T-helper 17 cell (primary cell): Measurements from ENCODE around the gene ABLIM2. TPM values are rescaled to one million over a fixed set of nuclear protein-coding genes. Genes with fewer than 3 reads are reported as not detected.

Experiments used
- ATAC-seq: fragments of 150-1000 bp; cut with Tn5 transposase; 2 replicates; pipeline ENCODE4 v1.10.0; 2021; ENCODE audit warnings: mild to moderate bottlenecking, moderate library complexity
- DNase-seq, 3 donors: peaks; one replicate each; pipeline versions ENCODE4 v3.0.0 to v3.0.0-alpha.2; 2020 to 2021
- H3K9me3 ChIP-seq: one replicate; pipeline ENCODE4 v1.7.0; 2013; ENCODE audit warnings: low read length, mild to moderate bottlenecking; ENCODE audit not compliant: control insufficient read depth, poor library complexity, severe bottlenecking
- H3K27ac Mint-ChIP-seq: one replicate; pipeline ENCODE4 v1.8.0; 2022; ENCODE audit warnings: mild to moderate bottlenecking, moderate library complexity, mixed read lengths
- H3K27me3 Mint-ChIP-seq: one replicate; pipeline ENCODE4 v1.8.0; 2022; ENCODE audit warnings: mixed read lengths
- H3K36me3 Mint-ChIP-seq: one replicate; pipeline ENCODE4 v1.8.0; 2022; ENCODE audit warnings: low read depth, mixed read lengths
- H3K4me1 Mint-ChIP-seq: one replicate; pipeline ENCODE4 v1.8.0; 2022; ENCODE audit warnings: mild to moderate bottlenecking, mixed read lengths
- H3K4me3 Mint-ChIP-seq: one replicate; pipeline ENCODE4 v1.8.0; 2022; ENCODE audit warnings: mild to moderate bottlenecking, moderate library complexity, mixed read lengths
- total RNA-seq, 4 donors: library from RNA in 2 of 4; stranded (reverse) in 2 of 4; gene quantifications; one replicate each; pipeline ENCODE4 v1.2.3 and lab custom pipeline; 2022 to 2026

The ABLIM2 gene
- total RNA-seq, 2 donors from 2014 or later = 4.1 to 4.3 TPM

DNA sequence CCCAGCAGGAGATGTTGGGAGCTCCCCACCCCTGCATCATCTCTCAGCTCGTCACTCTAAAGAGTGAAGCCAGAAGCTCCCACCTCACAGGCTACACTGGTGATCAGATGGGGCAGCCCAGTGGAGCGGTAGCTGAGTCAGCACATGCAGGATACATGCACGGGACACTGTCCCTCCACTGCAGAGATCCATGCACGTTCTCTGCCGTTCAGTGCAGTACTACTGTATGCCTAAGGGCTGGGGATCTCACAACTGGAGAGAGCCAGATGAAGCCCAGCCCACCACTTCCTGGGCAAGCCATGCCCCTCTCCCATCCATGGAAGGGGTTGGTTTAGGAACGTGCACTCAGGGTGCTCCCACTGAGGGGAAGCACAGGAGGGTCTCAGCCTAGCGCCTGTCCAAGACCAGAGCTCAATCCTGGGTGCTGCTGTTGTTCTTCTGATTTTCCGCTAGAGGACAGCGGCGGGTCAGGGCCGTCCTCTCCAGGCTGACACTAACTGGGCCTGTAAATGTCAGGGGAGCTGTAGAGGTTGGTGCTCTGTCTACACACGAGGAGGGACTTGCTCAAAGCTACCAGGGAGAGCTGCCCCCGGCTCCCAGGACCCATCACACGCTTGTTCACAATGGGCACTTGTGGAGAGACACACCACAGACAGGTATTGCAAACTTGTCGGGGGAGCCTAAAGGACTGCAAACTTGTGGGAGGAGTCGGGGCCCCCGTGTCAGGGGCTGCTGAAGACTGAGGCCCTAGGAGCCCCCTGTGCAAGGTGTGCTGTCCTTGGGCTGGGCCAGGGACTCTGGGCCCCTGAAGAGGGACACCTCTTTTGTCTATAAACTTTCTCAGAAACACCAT lies 18.2 kb upstream of the ABLIM2 start:
- Mint-ChIP-seq H3K36me3 (no peaks in the 10 kb centered on the region), H3K27me3 (peaks cover 3% of the 10 kb centered on the region), H3K27ac (peak overlapping the region; percentile 39), H3K4me1 (peaks cover 9% of the 10 kb centered on the region), H3K4me3 (no peak overlapping the region)
- ATAC-seq (peak; percentile 92), DNase-seq (peak in 1 of 3 donors; percentile 34)
- H3K9me3 ChIP-seq = no peaks in the 10 kb centered on the region

DNA sequence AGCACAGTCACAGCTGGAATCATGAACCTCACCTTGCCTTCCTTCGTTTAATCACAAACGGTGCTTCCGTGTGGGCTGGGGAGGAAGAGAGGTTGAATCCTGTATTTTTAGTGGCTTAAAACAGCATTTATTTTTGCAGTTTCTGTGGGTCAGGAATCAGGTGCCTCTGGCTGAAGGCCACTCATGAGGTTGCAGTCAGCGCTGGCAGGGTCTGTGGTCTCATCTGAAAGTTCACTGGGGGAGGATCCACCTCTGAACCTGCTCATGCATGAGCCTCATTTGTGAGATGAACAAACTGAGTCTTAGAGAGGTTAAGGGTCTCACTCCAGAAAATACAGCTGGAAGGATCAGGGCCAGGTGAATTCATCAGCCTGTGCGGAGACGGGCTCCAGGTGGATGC lies 17.1 kb upstream of the ABLIM2 start:
- H3K36me3 Mint-ChIP-seq = no peaks in the 10 kb centered on the region

GRCh38 chr4:8174970-8175369 lies 16.4 kb upstream of the ABLIM2 start:
- no peaks in the 10 kb centered on the region for H3K36me3 Mint-ChIP-seq
- DNase-seq (no peak), ATAC-seq (no peak)
- peaks cover 13% of the 10 kb centered on the region for H3K4me1 Mint-ChIP-seq
- H3K27ac Mint-ChIP-seq = no peak overlapping the region
- H3K9me3 ChIP-seq = no peaks in the 10 kb centered on the region
- peaks cover 10% of the 10 kb centered on the region for H3K27me3 Mint-ChIP-seq
- no peak overlapping the region for H3K4me3 Mint-ChIP-seq

More for the DNA sequence above, 17.1 kb upstream of the ABLIM2 start:
- ATAC-seq (no peak), DNase-seq (no peak)
- Mint-ChIP-seq H3K27ac (no peak overlapping the region), H3K4me3 (no peak overlapping the region), H3K4me1 (peaks cover 13% of the 10 kb centered on the region), H3K27me3 (peaks cover 10% of the 10 kb centered on the region)
- no peaks in the 10 kb centered on the region for H3K9me3 ChIP-seq

GRCh38 chr4:8173492-8174242 lies 15.1 kb upstream of the ABLIM2 start:
- H3K9me3 ChIP-seq = peaks cover 3% of the 10 kb centered on the region
- Mint-ChIP-seq H3K27ac (no peak overlapping the region), H3K4me3 (no peak overlapping the region), H3K27me3 (peaks cover 10% of the 10 kb centered on the region), H3K4me1 (peaks cover 13% of the 10 kb centered on the region), H3K36me3 (no peaks in the 10 kb centered on the region)
- ATAC-seq (no peak), DNase-seq (no peak)

DNA sequence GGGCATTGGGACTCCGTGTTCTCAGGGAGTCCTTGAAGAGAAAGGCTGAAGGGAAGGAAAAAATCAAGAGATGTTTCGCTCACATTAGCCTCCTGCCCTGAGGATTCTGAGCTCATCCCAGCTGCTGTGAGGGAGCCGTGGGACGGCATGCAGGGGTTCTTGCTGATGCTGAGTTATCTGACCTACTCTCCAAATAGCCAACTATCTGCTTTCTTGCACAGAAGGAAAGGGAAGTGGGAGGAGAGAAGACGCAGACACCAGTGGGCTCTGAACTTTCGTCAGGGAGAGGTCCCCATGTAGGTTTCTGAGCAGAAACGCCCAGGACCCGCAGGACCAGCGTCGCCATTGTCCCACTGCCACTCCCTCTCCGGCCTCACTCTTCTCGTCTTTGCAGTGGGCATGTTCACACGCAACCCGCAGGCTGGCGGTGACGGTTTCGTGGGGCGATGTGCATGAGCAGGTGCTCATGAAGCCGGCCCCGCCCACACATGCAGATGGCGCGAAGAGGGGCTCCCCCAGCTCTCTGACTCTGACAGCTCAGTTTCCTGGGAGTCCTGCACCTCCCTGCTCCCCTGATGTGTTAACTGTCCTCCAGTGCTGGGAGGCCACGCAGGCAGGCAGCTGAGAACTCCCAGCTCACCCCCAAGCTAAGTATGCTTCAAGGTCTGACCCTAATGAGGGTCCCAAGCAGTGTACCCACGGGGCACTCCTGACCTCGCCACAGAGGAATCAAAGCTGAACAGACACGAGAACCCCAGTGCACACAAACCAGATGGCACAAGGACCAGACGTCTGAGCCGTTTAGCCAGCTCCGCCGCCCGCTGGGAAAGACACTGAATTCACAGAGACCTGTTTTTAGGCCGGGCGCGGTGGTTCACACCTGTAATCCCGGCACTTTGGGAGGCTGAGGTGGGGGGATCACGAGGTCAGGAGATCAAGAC lies 13.6 kb upstream of the ABLIM2 start:
- peaks cover 13% of the 10 kb centered on the region for H3K4me1 Mint-ChIP-seq
- ATAC-seq = peak; percentile 60
- H3K4me3 Mint-ChIP-seq = peak overlapping the region; percentile 39
- no peak for DNase-seq
- no peak overlapping the region for H3K27ac Mint-ChIP-seq
- H3K36me3 Mint-ChIP-seq = no peaks in the 10 kb centered on the region
- H3K9me3 ChIP-seq = peaks cover 11% of the 10 kb centered on the region
- H3K27me3 Mint-ChIP-seq = peaks cover 10% of the 10 kb centered on the region

- ATAC-seq (no peak), DNase-seq (no peak)
- no peaks in the 10 kb centered on the region for H3K36me3 Mint-ChIP-seq
- H3K27me3 Mint-ChIP-seq = peaks cover 10% of the 10 kb centered on the region
- H3K4me1 Mint-ChIP-seq = peaks cover 10% of the 10 kb centered on the region
- H3K4me3 Mint-ChIP-seq = no peak overlapping the region
- H3K9me3 ChIP-seq = peaks cover 11% of the 10 kb centered on the region
- H3K27ac Mint-ChIP-seq = no peak overlapping the region
These were observed 12.7 kb upstream of the ABLIM2 start for GRCh38 chr4:8171266-8171665.

- ATAC-seq = no peak
- H3K9me3 ChIP-seq = peaks cover 11% of the 10 kb centered on the region
- Mint-ChIP-seq H3K4me3 (no peak overlapping the region), H3K27ac (no peak overlapping the region), H3K36me3 (no peaks in the 10 kb centered on the region), H3K4me1 (peaks cover 10% of the 10 kb centered on the region), H3K27me3 (peaks cover 10% of the 10 kb centered on the region)
- no peak for DNase-seq
These were observed 11.7 kb upstream of the ABLIM2 start for GRCh38 chr4:8170341-8170740.

GRCh38 chr4:8169763-8170162 lies 11.2 kb upstream of the ABLIM2 start:
- no peak for DNase-seq
- no peak for ATAC-seq
- Mint-ChIP-seq H3K36me3 (no peaks in the 10 kb centered on the region), H3K27me3 (peaks cover 10% of the 10 kb centered on the region), H3K27ac (no peak overlapping the region), H3K4me1 (peaks cover 10% of the 10 kb centered on the region), H3K4me3 (no peak overlapping the region)
- peaks cover 11% of the 10 kb centered on the region for H3K9me3 ChIP-seq

DNA sequence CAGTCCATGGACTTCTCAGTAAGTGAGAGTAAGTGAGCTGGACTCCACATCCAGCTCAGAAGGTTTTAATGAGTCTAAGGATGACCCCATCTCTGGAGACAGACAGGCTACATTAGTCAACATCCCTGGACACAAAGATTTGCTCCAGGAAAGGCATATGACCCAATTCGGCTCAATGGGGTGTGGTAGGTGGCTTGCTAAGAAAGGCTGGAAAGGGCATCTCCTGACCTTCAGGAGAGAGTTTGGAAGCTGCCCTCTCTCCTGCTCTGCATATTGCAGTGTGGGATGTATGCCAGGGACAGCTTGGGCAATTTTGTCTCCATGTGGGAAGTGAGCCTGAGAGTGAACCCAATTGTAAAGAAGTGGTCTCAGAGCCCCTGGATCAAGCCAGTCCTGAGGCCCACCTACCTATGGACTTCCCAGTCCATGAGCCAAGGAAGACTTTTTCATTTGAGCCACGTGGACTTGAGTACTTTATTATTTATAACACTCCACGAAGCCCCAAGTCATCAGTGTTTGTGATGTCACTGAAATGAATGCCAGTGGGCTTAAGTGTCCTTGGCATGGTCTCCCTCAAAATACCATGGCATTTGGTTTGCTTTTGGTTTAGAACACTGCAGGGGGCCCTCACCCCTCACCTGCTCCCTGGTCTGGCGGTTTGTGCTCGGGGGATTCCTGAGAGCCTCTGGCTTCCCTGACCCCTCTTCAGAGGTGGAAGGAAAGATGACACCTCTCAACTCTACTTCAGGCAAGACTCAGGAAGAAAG lies 10.4 kb upstream of the ABLIM2 start:
- peaks cover 10% of the 10 kb centered on the region for H3K27me3 Mint-ChIP-seq
- DNase-seq (no peak), ATAC-seq (no peak)
- H3K27ac Mint-ChIP-seq = no peak overlapping the region
- no peaks in the 10 kb centered on the region for H3K36me3 Mint-ChIP-seq
- no peak overlapping the region for H3K4me3 Mint-ChIP-seq
- H3K9me3 ChIP-seq = peaks cover 11% of the 10 kb centered on the region
- H3K4me1 Mint-ChIP-seq = peaks cover 10% of the 10 kb centered on the region

DNA sequence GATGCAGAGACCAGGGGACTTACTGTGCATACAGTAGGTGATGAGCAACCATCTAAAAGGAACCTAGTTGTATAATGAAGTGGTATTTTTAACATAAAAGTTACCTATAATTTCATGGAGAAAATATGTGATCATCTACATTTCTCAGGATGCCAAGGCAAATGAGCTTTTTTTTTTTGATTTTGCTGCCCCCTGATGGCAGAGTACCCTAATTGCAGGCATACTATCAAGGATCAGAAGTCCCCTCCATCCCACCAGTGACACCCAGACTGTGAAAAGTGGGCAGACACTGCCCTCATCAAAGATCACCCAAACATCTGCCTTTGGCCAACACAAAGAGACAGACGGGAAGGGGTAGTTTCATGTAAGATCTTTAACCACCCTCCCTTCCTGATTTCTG lies 9.6 kb upstream of the ABLIM2 start:
- Mint-ChIP-seq H3K4me3 (no peak overlapping the region), H3K27me3 (peaks cover 10% of the 10 kb centered on the region), H3K4me1 (peaks cover 10% of the 10 kb centered on the region), H3K36me3 (no peaks in the 10 kb centered on the region), H3K27ac (no peak overlapping the region)
- H3K9me3 ChIP-seq = peaks cover 11% of the 10 kb centered on the region
- ATAC-seq (no peak), DNase-seq (no peak)

DNA sequence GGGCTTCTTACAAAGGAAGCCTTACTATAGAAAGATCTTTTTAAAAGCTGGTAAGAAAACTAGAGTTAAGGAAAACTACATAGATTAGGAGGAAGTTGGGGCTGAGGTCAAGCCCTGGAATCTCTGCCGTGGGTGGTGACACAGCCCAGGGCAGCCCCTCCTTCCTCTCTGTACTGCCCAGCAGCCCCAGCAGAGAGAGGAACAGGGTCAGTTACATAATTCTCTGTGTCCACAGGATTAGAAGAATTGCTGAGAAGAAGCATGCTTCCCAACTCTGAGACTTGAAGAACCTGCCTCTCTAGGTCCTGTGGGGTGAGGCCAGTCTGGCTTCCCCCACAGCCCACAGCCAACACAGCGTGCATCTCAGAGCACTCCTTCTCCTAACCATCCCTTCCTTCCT lies 9.2 kb upstream of the ABLIM2 start:
- H3K9me3 ChIP-seq = peaks cover 11% of the 10 kb centered on the region
- peaks cover 10% of the 10 kb centered on the region for H3K27me3 Mint-ChIP-seq
- H3K36me3 Mint-ChIP-seq = no peaks in the 10 kb centered on the region
- no peak for ATAC-seq
- no peak overlapping the region for H3K27ac Mint-ChIP-seq
- H3K4me3 Mint-ChIP-seq = no peak overlapping the region
- H3K4me1 Mint-ChIP-seq = peaks cover 10% of the 10 kb centered on the region
- no peak for DNase-seq

DNA sequence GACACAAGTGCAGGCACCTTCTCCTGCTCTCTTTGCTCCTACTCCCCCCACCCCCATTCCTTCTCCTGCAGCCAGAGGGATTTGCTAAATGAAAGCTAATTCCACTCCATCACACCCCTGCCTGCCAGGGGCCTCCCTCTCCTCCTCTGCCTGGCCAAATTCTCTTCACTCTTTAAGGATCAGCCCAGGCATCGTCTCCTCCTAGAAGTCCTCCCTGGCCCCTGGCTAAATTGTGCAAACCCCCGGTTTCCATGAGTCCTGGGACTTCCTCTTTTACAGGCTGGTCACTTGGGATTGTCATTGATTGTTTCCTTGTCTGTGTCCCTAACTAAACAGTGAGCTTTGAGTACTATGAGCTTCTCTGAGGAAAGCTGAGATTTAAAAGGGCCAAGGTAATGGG lies 8.7 kb upstream of the ABLIM2 start:
- H3K9me3 ChIP-seq = peaks cover 11% of the 10 kb centered on the region
- Mint-ChIP-seq H3K4me3 (no peak overlapping the region), H3K27ac (no peak overlapping the region), H3K27me3 (peaks cover 10% of the 10 kb centered on the region), H3K36me3 (no peaks in the 10 kb centered on the region), H3K4me1 (peaks cover 8% of the 10 kb centered on the region)
- DNase-seq (no peak), ATAC-seq (no peak)
